RPMI7951 (cell line): ENCODE results near the gene EDIL3. TPM values are rescaled to one million over a fixed set of nuclear protein-coding genes. Genes with fewer than 3 reads are reported as not detected.
"Not testable (repeated sequence)": the region's sequence is repeated elsewhere in the genome, so short reads cannot be mapped to it uniquely, and the experiment has no call there.

ENCODE experiments used
- DNase-seq: peaks from one replicate; pipeline ENCODE4 v3.0.0-alpha.2; 2012; ENCODE audit warnings: low read depth
- total RNA-seq: library from RNA; depleted of rRNA; stranded (reverse); fragments of >200 nt; shearing (Covaris generic); gene quantifications from 2 replicates; pipeline ENCODE4 v1.2.3, GENCODE V29; 2014

The EDIL3 gene
- total RNA-seq, 1 experiment from 2014 or later: 58.4 TPM

DNA sequence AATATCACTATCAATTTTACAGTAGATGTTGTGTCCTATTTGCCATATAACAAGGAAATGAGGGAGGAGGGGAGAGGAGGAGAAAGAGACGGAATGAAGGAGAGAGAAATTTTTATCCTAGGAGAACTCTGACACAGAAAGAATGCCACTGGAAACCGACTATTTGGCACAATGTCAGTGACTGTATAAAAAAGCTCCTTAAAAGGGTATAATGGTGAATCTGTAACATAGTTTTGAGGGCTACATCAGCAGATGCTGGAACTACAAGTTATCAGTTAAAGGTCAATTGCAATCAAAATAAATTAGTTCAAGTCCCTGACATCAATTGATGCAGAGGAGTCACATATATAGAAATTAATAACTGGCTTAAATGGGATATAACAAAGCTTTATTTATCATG is 5.7 kb downstream of the EDIL3 start:
- DNase-seq: peak; percentile 75

DNA sequence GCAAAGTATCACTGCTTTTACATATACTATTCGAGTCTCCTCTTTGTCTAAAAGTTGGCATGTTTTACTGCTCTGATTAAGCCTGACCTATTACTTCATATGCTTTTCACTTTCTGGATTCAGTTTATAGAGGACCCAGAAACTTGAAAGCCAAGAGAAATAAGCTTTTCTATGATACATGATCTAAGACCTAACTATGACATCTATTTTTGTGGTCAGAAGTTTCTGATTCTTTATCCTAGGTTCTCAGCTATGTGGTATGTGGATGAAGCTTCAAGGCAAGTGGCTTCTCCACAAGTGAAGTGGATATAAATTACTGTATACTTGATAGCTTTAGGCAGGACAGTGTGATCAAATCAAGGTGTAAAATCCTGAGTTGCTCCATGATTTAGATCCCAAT is 6.3 kb downstream of the EDIL3 start:
- peak; percentile 64 for DNase-seq

DNA sequence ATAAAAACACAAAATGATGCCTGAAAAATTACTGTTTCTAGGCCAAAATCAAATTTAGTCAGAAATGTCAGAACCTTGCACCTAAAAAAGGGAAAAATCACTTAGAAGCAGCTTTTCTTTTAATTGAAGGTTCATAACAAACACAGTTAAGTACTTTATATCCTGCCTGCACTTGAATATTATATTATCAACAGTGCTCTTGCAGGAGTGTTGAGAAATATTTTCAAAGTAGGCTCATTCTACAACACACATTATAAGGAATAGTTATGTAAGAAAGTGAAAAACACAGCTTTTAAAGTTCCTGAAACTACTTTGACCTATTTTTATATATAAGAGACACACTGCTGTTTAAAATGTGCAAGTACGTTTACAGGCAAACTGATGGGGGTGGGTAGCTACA is 8.3 kb downstream of the EDIL3 start:
- no peak for DNase-seq

DNA sequence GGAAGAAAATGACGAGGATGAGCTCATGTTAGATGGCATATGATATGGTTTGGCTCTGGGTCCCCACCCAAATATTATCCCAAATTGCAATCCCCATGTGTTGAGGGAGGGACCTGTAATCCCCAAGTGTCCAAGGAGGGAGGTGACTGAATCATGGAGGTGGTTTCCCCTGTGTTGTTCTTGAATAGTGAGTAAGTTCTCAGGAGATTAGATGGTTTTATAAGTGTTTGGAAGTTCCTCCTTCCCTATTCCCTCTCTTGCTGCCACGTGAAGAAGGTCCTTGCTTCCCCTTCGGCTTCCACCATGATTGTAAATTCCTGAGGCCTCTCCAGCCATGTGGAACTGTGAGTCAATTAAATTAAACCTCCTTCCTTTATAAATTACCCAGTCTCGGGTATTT is 10.1 kb downstream of the EDIL3 start:
- DNase-seq: no peak

DNA sequence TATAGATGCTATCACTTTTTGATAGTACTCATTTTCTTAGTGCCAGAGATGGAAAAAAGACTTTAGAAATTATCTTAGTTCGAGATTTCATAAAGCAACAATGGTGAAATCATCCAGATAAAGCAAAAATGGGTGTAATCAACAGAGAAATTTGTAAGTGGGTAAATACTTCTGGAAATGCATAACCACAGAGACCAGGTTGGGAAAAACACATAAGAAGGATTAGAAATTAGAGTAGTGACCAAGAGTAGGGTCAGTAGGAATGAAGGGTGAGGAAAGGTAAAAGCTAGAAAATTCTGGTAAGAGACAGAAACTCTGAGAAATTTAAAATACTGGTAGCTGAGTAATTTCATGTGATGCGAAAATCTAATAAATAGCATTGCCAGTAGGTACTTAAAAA is 11.2 kb downstream of the EDIL3 start:
- no peak for DNase-seq

DNA sequence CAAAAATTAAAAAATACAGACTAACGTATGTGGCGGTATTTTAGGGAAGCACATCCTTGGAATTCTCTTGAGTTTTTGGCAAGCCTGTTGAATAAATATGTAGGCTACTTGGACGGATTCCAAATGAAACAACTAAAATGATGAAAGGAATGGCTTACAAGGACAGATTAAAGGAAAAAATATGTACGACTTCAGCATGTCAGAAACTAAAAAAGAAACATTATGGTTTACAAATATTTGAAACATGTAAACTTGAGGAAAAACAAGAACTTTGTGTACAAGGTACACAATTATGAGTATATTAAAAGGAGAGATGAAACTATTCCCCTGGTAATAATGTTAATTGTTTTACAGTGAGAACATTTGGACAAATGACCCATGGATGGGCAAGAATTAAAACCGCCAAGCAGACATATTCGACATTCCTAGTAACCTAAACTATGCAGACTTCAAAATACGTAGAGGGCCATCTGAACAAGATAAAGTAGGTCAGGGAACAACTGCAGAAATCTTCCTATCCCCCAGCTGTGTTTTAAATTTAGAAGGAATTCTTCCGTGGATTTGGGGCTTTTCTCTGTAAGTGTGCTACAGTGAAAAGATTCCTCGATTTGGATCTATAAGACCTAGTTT is 12.5 kb downstream of the EDIL3 start:
- DNase-seq: peak; percentile 72

DNA sequence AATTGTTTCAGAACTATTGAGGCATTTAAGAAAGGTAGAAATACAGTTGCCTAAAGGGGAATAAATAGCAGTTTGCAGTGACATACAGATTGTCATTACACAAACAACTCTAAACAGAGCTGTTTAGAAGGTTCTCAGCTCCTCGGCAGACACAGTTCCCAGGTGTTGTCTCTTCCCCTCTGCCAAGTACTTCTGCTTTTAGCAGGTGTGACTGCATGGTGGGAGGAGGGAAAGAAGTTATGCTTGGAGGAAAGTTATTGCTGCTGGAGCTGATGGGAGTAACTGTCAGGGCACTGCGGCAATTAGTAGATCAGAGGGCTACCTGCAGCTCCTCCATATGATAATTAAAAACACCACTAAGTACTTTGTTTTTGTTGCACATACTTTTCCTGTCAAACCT is 14.5 kb downstream of the EDIL3 start:
- no peak for DNase-seq

DNA sequence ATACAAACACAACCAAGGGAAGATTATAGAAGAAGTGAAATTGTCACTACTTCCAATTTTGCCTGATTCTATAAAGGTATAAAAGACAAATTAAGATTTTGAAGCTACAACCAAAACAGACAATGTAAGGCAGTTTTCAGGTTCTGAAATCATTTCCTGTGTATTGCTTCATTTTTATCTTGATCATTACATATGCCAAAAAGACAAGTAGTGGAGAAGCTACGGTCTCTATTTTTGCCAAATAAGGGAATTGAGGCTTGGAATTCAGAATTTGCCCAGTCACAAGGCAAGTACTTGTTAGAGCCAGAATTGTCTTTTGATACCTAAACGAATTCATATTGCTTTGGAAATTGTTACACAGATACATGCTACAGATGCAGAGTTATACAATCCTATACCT is 20.6 kb downstream of the EDIL3 start:
- no peak for DNase-seq

DNA sequence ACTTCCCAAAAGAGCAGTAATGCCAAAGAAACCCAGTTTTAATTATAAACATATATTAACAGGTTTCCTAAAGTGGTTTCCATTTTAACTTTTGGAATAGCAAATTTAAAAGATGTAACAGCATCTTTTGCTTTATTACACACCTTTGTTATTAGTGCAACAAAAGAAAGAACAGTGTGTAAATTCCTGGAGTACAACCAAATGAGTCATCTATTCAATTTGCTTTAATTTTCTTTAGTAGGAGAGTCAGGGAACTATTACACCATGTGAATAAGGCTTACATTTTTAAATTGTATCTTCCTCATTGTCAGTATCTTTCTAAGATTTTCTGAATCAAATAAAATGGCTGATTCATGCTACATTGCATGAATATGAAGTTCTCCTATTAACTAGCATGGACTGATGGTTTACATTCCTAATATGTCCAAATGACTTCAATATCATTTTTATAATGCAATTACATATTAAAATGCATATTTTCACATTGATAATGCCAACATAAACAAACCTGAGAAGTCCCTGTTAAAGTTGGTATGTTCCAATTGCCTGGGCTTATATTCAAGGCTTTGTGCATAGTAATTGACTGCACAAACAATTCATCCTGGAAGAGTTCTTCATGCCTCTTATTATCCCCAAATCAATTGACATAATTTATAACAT is 22.5 kb downstream of the EDIL3 start:
- no peak for DNase-seq

DNA sequence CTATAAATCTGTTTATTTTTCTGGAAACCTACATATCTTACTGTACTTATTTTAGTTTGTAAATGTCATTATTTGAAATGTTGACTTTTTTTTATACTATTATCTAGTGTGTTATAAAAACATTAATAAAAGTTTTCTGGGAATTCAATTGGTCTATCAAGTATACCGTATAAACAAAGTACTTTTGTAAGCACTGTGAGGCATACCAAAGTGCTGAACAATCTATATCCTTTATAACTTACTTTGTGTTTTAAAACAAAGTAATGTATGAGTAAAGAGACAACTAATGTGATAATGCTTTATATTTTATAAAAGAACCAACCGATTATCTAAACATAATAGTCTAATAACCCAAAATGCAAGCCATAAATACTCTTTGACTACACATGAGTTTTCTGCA is 23.1 kb downstream of the EDIL3 start:
- DNase-seq: no peak

DNA sequence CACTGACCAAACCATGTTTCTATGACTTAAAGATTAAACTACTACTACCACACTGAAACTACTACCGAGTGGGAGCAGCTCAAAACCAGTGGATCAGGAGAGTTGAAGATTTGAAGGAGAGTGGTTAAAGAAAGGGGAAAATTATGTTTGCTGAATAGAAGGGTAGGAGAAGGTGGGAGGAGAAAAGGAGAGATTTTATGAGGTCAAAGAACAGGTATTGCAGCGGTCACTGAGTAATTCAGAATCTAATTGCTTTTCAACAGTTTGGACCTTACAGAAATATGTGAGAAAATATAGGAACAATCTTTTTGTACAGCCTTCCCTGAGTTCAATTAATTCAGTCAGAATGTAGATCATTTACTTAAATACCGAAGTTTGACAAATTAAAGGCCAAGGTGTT is 24.6 kb downstream of the EDIL3 start:
- DNase-seq: no peak

DNA sequence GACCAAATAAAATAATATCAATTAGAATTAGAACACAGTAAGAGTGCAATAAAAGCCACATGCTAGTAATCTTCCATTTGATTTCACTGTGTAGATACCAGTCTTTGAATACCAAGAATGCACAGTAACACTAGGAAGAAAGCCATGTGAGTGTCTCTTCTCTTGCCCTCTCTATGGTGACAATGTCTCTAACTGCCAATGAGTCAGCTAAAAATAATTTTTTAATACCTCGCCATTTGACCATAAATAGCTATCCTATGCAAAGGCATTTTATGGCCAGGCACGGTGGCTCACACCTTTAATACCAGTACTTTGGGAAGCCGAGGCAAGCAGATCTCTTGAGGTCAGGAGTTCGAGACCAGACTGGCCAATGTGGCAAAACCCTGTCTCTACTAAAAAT is 30.6 kb downstream of the EDIL3 start:
- DNase-seq: no peak

DNA sequence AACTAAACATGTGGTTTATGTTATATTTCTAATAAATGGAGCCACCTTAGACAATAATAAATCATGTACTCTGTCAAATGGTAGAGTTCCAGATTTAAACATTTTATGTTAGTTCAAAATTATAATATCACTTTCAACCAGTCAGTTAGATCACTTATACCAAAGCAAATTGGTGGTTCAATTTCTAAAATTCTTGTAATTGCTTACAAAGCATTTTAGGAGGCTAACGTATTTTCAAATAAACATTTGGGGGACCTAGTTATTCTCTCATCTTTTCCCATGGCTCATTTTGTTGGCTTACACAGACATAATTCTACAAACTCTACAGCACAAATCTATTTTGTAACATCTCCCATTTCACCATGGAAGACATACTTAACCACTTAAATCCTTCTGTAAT is 39.9 kb downstream of the EDIL3 start:
- no peak for DNase-seq

DNA sequence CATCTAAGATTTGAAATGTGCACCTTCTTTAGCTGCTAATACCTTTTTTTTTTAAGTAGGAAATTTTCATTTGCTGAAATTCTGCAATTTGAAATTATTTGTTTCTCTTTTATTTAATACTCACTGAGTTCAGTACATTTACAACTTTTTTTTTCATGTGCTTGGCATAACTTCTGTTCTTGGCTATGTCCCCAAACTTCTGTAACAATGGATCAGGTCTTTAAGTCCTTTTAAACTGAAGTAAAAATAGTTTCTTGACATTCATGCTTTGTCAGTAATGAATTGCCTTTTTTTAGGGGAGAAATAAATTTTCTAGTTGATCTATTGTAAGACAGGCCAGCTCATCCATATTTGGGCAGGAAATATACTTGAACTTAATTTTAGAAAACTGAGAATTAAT is 41.5 kb downstream of the EDIL3 start:
- DNase-seq: no peak

DNA sequence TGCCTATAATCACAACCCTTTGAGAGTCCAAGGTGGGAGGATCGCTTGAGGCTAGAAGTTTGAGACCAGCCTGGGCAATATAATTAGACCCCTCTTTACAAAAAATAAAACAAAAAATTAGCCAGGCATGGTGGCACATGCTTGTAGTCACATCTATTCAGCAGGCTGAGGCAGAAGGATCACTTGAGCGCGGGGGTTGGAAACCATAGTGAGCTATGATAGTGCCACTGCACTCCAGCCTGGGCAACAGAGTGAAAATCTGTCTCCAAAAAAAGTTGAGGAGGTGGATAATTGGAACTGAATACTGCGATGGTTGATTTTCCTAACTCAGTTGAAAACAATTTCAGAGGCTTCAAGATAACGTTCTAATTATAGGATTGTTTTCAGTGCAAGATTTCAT is 52.6 kb downstream of the EDIL3 start:
- no peak for DNase-seq

DNA sequence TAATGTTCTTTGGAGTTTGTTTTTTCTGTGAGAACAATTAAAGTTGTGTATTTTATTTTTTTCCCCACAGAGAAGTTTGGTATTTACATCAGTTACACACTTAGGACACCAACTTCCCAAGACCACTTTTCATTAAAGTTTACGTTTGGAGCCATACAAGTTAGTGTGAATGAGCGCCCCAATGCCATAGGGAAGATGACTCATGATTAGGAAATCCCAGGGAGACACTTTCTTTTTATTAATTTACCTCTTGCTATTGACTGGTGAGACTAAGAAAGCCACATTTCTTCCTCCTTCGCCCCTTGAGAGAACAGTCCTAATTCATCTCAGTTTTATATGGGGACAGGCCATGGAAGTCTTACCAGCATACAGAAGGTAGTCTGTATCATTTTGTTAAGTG is 57.1 kb downstream of the EDIL3 start:
- peak; percentile 15 for DNase-seq

DNA sequence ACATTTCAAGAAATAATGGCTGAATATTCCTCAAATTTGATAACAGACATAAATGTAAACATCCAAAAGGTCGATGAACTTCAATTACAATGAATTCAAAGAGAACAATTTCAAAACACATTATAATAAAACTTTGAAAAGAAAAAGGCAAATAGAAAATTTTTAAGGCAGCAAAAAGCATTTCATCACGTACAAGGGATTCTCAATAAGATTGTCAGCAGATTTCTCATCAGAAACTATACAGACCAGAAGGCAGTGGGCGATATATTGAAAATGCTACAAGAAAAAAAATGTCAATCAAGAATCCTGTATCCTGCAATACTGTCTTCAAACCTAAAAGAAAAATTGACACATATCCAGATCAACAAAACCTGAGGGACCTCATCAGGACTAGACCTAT is 62.0 kb downstream of the EDIL3 start:
- DNase-seq: no peak

DNA sequence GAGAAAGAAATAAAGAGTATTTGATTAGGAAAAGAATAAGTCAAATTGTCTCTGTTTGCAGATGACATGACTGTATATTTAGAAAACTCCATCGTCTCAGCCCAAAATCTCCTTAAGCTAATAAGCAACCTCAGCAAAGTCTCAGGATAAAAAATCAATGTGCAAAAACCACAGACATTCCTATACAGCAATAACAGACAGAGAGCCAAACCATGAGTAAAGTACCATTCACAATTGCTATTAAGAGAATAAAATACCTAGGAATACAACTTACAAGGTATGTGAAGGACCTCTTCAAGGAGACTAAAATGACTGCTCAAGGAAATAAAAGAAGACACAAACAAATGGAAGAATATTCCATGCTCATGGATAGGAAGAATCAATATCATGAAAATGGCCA is 66.9 kb downstream of the EDIL3 start:
- DNase-seq: not testable (repeated sequence)

DNA sequence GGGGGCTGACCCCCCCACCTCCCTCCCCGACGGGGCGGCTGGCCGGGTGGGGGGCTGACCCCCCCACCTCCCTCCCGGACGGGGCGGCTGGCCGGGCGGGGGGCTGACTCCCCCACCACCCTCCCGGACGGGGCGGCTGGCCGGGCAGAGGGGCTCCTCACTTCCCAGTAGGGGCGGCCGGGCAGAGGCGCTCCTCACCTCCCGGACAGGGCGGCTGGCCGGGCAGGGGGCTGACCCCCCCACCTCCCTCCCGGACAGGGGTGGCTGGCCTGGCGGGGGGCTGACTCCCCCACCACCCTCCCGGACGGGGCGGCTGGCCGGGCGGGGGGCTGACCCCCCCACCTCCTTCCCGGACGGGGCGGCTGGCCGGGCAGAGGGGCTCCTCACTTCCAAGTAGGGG is 72.4 kb downstream of the EDIL3 start:
- DNase-seq: not testable (repeated sequence)

DNA sequence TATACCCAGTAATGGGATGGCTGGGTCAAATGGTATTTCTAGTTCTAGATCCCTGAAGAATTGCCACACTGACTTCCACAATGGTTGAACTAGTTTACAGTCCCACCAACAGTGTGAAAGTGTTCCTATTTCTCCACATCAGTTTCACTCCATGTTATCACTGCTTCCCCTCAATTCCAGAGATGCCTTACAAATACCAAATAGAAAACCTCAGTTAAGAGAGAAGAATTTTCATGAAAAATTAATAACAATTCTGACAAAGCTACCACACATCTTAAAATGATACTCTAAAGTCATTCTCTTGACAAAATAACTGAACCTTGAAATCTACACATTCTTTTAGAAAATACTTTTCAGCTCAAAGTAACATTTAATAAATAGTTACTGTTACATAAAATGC is 74.8 kb downstream of the EDIL3 start:
- DNase-seq: not testable (repeated sequence)

DNA sequence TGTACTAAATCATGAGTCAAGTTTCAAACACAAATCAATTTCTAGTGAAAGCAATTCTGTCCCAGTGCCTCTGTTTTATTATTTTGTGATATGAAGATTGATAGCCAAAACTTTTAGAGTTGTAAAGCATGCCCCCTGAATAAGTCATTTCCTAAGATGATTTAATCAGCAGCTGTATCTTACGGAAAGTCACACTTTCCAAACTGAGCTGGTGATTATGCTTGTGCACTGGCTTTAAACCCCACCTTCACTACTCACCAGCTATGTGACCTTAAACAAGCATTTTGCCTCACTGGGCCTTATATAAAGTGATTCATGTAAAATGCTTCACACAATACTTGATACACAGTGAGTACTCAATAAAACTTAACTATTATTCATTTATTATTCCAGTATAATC is 78.1 kb downstream of the EDIL3 start:
- no peak for DNase-seq

DNA sequence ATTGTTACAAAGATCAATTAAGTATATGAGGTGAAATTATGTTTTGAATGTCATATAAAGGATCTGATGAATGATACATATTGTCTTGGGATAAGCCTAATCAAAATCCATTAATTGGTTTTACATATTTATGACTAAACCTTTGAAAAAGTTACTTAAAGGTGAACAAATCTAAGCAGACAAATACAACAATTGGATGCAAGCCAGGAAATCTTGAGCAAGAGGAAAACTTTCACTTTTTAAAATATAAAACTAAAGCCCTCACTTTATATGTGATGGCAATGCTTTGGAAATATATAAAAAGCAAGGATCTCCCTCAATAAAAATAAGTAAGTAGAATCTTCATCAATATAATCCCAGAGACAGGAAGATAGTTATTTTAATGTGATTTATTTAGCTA is 80.1 kb downstream of the EDIL3 start:
- DNase-seq: no peak

DNA sequence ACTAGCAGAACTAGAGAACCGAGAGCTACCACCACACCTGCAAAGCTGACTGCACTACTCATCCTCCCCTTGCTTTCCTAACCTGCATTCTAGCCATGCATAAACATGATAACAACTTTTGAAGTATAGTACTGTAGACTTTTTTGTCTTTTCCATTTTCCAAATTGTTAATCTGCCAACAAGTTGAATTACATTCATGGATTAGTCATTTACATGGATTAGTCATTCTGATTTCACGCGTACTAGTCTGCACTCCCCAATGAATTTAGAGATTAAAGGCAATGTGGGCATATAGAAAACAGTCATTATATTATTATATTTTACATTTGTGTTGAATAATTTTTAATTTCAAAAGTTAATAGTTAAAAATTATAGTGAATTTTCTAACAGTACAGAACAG is 81.4 kb downstream of the EDIL3 start:
- DNase-seq: peak; percentile 39

DNA sequence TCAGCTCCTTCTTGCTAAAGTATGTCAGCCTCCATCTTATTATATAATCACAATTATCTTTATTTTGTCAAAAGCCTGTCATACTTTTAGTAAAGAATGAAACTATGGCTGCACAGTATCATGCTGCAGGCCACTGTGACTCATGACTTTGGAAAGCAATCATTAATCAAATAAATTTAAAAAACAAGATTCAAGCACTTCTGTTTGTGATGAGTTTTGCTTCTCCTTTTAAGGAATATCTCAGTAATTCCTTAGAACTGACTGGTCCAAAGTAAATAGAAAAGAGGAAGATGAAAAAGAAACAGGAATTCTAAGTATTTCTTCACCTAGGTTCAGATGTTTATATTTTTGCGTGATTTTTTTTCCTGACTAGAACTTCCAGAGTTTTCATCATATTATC is 83.1 kb downstream of the EDIL3 start:
- DNase-seq: peak; percentile 41
